OCI-LY1 (cell line): ENCODE measurements around the gene RBMS3.

Experiments used
- CTCF ChIP-seq: fragments of 200-600 bp; sonication (generic), shearing (Covaris generic); IDR thresholded peaks from 2 replicates; pipeline ENCODE4 v1.5.1; 2017; ENCODE audit warnings: mild to moderate bottlenecking, antibody characterized with exemption, low read length, moderate library complexity, mixed read lengths
- EZH2 ChIP-seq: fragments of 200-600 bp; sonication (generic), shearing (Covaris generic); IDR thresholded peaks from 2 replicates; pipeline ENCODE4 v1.8.0; 2017; ENCODE audit warnings: borderline replicate concordance, mixed run types, mild to moderate bottlenecking, antibody characterized with exemption, low read length, moderate library complexity, mixed read lengths

DNA sequence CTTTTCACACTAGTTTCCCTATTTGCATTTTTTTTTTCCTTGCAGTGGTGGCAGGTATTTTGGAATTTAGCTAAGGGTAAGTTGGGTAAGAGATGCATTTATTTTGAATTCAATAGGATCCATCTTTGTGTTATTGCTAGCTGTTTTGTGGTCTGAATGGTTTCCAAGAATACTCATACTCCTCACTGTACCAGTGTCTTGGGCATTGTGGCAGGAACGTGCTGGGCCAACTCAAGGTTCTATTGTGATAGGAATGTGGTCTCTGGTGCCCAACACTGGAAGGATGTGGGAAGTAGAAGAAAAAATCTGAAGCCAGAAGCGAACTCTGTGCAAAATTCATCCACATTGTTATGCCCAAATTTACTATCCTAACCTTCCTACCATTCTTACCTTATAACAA, 135.6 kb downstream of the RBMS3 start:
- no peak for TF ChIP-seq CTCF
- no peak for TF ChIP-seq EZH2
